Measurements from ENCODE around the gene KRTAP1-5.
"Not testable (repeated sequence)": the region's sequence is repeated elsewhere in the genome, so short reads cannot be mapped to it uniquely, and the experiment has no call there.

KRTAP1-5 gene
- 0 reads per million in 9 experiments for total RNA-seq

GRCh38 chr17:41026715-41027471 is at the start of gene KRTAP1-5:
KRTAP1-5 (minus strand) TSS chr17:41027208; CDS start chr17:41027155, 53 bp downstream.
- Mint-ChIP-seq H3K9me3 (no peaks in the 10 kb centered on the region), H3K4me3 (no peak within 1 kb of the TSS), H3K36me3 (ENCODE audit: insufficient read depth) (no peaks in the 10 kb centered on the region), H3K27ac (no peak within 1 kb of the TSS), H3K27me3 (peaks cover 61 to 69% of the 10 kb centered on the region in 2 donors), H3K4me1 (ENCODE audit: low read depth in 2 of 2) (no peaks in the 10 kb centered on the region)
- DNase-seq = no peak
- no peak for ATAC-seq (replicated peaks)

GRCh38 chr17:41076788-41077187 is 49.8 kb upstream of the KRTAP1-5 start:
- H3K9me3 Mint-ChIP-seq = no peaks in the 10 kb centered on the region

GRCh38 chr17:41073676-41074075 is 46.7 kb upstream of the KRTAP1-5 start:
- DNase-seq = no peak
- no peak overlapping the region for H3K4me3 Mint-ChIP-seq
- no peak overlapping the region for H3K27ac Mint-ChIP-seq
- H3K4me1 Mint-ChIP-seq (ENCODE audit: low read depth in 2 of 2) = no peaks in the 10 kb centered on the region
- peaks cover 25 to 38% of the 10 kb centered on the region in 2 donors for H3K27me3 Mint-ChIP-seq
- H3K36me3 Mint-ChIP-seq (ENCODE audit: insufficient read depth) = peaks cover 2% of the 10 kb centered on the region
- H3K9me3 Mint-ChIP-seq = no peaks in the 10 kb centered on the region
- no peak for ATAC-seq (replicated peaks)

More at GRCh38 chr17:41076788-41077187, 49.8 kb upstream of the KRTAP1-5 start:
- Mint-ChIP-seq H3K27me3 (peaks cover 41 to 45% of the 10 kb centered on the region in 2 donors), H3K4me3 (no peak overlapping the region), H3K36me3 (ENCODE audit: insufficient read depth) (peaks cover 2% of the 10 kb centered on the region), H3K27ac (no peak overlapping the region), H3K4me1 (ENCODE audit: low read depth in 2 of 2) (no peaks in the 10 kb centered on the region)
- DNase-seq (no peak), ATAC-seq (replicated peaks) (no peak)

- H3K36me3 Mint-ChIP-seq (ENCODE audit: insufficient read depth) = peaks cover 2% of the 10 kb centered on the region
- H3K27ac Mint-ChIP-seq = no peak overlapping the region
- no peaks in the 10 kb centered on the region for H3K9me3 Mint-ChIP-seq
- DNase-seq (no peak), ATAC-seq (replicated peaks) (no peak)
- no peaks in the 10 kb centered on the region for H3K4me1 Mint-ChIP-seq (ENCODE audit: low read depth in 2 of 2)
- H3K27me3 Mint-ChIP-seq = peaks cover 19 to 22% of the 10 kb centered on the region in 2 donors
- no peak overlapping the region for H3K4me3 Mint-ChIP-seq
Measured at GRCh38 chr17:41071606-41072360, 44.8 kb upstream of the KRTAP1-5 start.

GRCh38 chr17:41069031-41069430 is 42.0 kb upstream of the KRTAP1-5 start:
- H3K4me1 Mint-ChIP-seq (ENCODE audit: low read depth in 2 of 2) = no peaks in the 10 kb centered on the region
- H3K4me3 Mint-ChIP-seq = no peak overlapping the region
- H3K27ac Mint-ChIP-seq = no peak overlapping the region
- no peaks in the 10 kb centered on the region for H3K36me3 Mint-ChIP-seq (ENCODE audit: insufficient read depth)
- no peak for DNase-seq
- H3K9me3 Mint-ChIP-seq = no peaks in the 10 kb centered on the region
- H3K27me3 Mint-ChIP-seq = no peaks in the 10 kb centered on the region
- no peak for ATAC-seq (replicated peaks)

- H3K27me3 Mint-ChIP-seq = no peaks in the 10 kb centered on the region
Measured at GRCh38 chr17:41067281-41067680, 40.3 kb upstream of the KRTAP1-5 start.

GRCh38 chr17:41065829-41066624 is 39.0 kb upstream of the KRTAP1-5 start, which contains the start of gene KRTAP2-4:
KRTAP2-4 (minus strand) TSS chr17:41065879; CDS start chr17:41065845, 34 bp downstream.
- H3K9me3 Mint-ChIP-seq = no peaks in the 10 kb centered on the region
- DNase-seq = no peak
- H3K4me3 Mint-ChIP-seq = no peak within 1 kb of the TSS
- no peak for ATAC-seq (replicated peaks)
- H3K4me1 Mint-ChIP-seq (ENCODE audit: low read depth in 2 of 2) = no peaks in the 10 kb centered on the region
- peaks cover 3 to 11% of the 10 kb centered on the region in 2 donors for H3K27me3 Mint-ChIP-seq
- H3K36me3 Mint-ChIP-seq (ENCODE audit: insufficient read depth) = no peaks in the 10 kb centered on the region
- no peak within 1 kb of the TSS for H3K27ac Mint-ChIP-seq

More at GRCh38 chr17:41067281-41067680, 40.3 kb upstream of the KRTAP1-5 start:
- Mint-ChIP-seq H3K27ac (no peak overlapping the region), H3K9me3 (no peaks in the 10 kb centered on the region), H3K4me1 (ENCODE audit: low read depth in 2 of 2) (no peaks in the 10 kb centered on the region), H3K4me3 (no peak overlapping the region), H3K36me3 (ENCODE audit: insufficient read depth) (no peaks in the 10 kb centered on the region)
- DNase-seq (no peak), ATAC-seq (replicated peaks) (no peak)

- H3K27ac Mint-ChIP-seq; DNase-seq; H3K4me3 Mint-ChIP-seq; ATAC-seq (replicated peaks); H3K9me3 Mint-ChIP-seq; H3K36me3 Mint-ChIP-seq (ENCODE audit: insufficient read depth); H3K4me1 Mint-ChIP-seq (ENCODE audit: low read depth in 2 of 2): not testable (repeated sequence)
- H3K27me3 Mint-ChIP-seq = peaks cover 12 to 19% of the 10 kb centered on the region in 2 donors
Measured at GRCh38 chr17:41065016-41065689, 38.1 kb upstream of the KRTAP1-5 start.

GRCh38 chr17:41064301-41064700 is 37.3 kb upstream of the KRTAP1-5 start:
- no peak overlapping the region for H3K27ac Mint-ChIP-seq
- no peaks in the 10 kb centered on the region for H3K4me1 Mint-ChIP-seq (ENCODE audit: low read depth in 2 of 2)
- no peak for DNase-seq
- no peak overlapping the region for H3K4me3 Mint-ChIP-seq
- no peaks in the 10 kb centered on the region for H3K36me3 Mint-ChIP-seq (ENCODE audit: insufficient read depth)
- H3K9me3 Mint-ChIP-seq = no peaks in the 10 kb centered on the region
- peaks cover 20 to 26% of the 10 kb centered on the region in 2 donors for H3K27me3 Mint-ChIP-seq
- no peak for ATAC-seq (replicated peaks)

GRCh38 chr17:41063449-41063848 is 36.4 kb upstream of the KRTAP1-5 start:
- ATAC-seq (replicated peaks) (no peak), DNase-seq (no peak)
- no peaks in the 10 kb centered on the region for H3K4me1 Mint-ChIP-seq (ENCODE audit: low read depth in 2 of 2)
- no peak overlapping the region for H3K27ac Mint-ChIP-seq
- no peaks in the 10 kb centered on the region for H3K9me3 Mint-ChIP-seq
- peaks cover 29 to 34% of the 10 kb centered on the region in 2 donors for H3K27me3 Mint-ChIP-seq
- no peaks in the 10 kb centered on the region for H3K36me3 Mint-ChIP-seq (ENCODE audit: insufficient read depth)
- no peak overlapping the region for H3K4me3 Mint-ChIP-seq

GRCh38 chr17:41061964-41062363 is 35.0 kb upstream of the KRTAP1-5 start:
- Mint-ChIP-seq H3K4me3 (no peak overlapping the region), H3K27me3 (peaks cover 38 to 44% of the 10 kb centered on the region in 2 donors), H3K4me1 (ENCODE audit: low read depth in 2 of 2) (no peaks in the 10 kb centered on the region), H3K9me3 (peaks cover 0 to 7% of the 10 kb centered on the region in 2 donors), H3K27ac (no peak overlapping the region), H3K36me3 (ENCODE audit: insufficient read depth) (no peaks in the 10 kb centered on the region)
- DNase-seq = no peak
- no peak for ATAC-seq (replicated peaks)

GRCh38 chr17:41060052-41060604 is 33.1 kb upstream of the KRTAP1-5 start, which contains the start of gene KRTAP2-3:
KRTAP2-3 (minus strand) TSS chr17:41060114; CDS start chr17:41060050, 64 bp downstream.
- no peak for ATAC-seq (replicated peaks)
- Mint-ChIP-seq H3K4me1 (ENCODE audit: low read depth in 2 of 2) (no peaks in the 10 kb centered on the region), H3K36me3 (ENCODE audit: insufficient read depth) (no peaks in the 10 kb centered on the region), H3K4me3 (no peak within 1 kb of the TSS), H3K27me3 (peaks cover 38 to 56% of the 10 kb centered on the region in 2 donors), H3K27ac (no peak within 1 kb of the TSS), H3K9me3 (peaks cover 0 to 7% of the 10 kb centered on the region in 2 donors)
- no peak for DNase-seq
